Renal cortex interstitium (tissue), 11 donors: ENCODE results near the gene MACF1. TPM values are rescaled to one million over a fixed set of nuclear protein-coding genes. Genes with fewer than 3 reads are reported as not detected.
"Not testable (repeated sequence)": the region's sequence is repeated elsewhere in the genome, so short reads cannot be mapped to it uniquely, and the experiment has no call there.

ENCODE experiments used
- DNase-seq, 11 donors: peaks; one replicate each; pipeline ENCODE4 v3.0.0-alpha.2; 2013; ENCODE audit warnings: low read depth in 9 of 11, low spot score in 4 of 11; ENCODE audit errors: extremely low read depth in 1 of 11
- polyA plus RNA-seq, 3 donors: library from polyadenylated mRNA; unstranded; fragments of 120-200 nt; gene quantifications; one replicate each; pipeline ENCODE4 v1.2.1, GENCODE V29; 2013; ENCODE audit not compliant: insufficient read length in 3 of 3

Gene MACF1
- polyA plus RNA-seq, 3 donors: 252 to 274 (median 259) TPM

GRCh38 chr1:39508857-39509305 is 304.4 kb downstream of the MACF1 start:
- no peak for DNase-seq

- no peak for DNase-seq
Measured at GRCh38 chr1:39509360-39510009, 305.0 kb downstream of the MACF1 start.

- not testable (repeated sequence) for DNase-seq
Measured at GRCh38 chr1:39510570-39511186, 306.2 kb downstream of the MACF1 start.

GRCh38 chr1:39511477-39511876 is 307.0 kb downstream of the MACF1 start:
- DNase-seq: not testable (repeated sequence)

- DNase-seq: not testable (repeated sequence)
Measured at GRCh38 chr1:39512234-39512847, 307.8 kb downstream of the MACF1 start.

DNA sequence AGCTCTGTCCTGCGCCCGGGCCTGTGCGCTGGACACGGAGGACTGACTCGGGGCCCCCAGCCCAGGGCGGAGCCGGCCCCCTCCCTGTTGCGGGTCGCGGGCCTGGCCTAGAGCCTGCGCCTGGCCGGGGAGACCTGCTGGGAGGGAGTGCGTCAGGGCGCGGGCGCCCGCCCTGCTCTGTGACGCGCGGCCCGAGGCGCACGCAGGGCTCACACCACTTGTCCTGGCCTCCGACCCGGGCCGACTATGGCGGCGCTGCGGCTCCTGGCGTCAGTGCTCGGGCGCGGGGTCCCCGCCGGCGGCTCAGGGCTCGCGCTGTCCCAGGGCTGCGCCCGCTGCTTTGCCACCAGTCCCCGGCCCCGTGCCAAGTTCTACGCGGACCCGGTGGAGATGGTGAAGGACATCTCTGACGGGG is 310.2 kb downstream of the MACF1 start:
- DNase-seq: not testable (repeated sequence)

DNA sequence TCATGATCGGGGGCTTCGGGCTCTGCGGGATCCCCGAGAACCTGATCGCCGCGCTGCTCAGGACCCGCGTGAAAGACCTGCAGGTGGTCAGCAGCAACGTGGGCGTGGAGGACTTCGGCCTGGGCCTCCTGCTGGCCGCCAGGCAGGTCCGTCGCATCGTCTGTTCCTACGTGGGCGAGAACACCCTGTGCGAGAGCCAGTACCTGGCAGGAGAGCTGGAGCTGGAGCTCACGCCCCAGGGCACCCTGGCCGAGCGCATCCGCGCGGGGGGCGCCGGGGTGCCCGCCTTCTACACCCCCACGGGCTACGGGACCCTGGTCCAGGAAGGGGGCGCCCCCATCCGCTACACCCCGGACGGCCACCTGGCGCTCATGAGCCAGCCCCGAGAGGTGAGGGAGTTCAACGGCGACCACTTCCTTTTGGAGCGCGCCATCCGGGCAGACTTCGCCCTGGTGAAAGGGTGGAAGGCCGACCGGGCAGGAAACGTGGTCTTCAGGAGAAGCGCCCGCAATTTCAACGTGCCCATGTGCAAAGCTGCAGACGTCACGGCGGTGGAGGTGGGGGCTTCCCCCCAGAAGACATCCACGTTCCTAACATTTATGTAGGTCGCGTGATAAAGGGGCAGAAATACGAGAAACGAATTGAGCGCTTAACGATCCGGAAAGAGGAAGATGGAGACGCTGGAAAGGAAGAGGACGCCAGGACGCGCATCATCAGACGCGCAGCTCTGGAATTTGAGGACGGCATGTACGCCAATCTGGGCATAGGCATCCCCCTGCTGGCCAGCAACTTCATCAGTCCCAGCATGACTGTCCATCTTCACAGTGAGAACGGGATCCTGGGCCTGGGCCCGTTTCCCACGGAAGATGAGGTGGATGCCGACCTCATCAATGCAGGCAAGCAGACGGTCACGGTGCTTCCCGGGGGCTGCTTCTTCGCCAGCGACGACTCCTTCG is 310.9 kb downstream of the MACF1 start:
- DNase-seq: not testable (repeated sequence)

GRCh38 chr1:39516841-39517240 is 312.3 kb downstream of the MACF1 start:
- not testable (repeated sequence) for DNase-seq

- not testable (repeated sequence) for DNase-seq
Measured at GRCh38 chr1:39517936-39518335, 313.4 kb downstream of the MACF1 start.

- DNase-seq: not testable (repeated sequence)
Measured at GRCh38 chr1:39519376-39519775, 314.9 kb downstream of the MACF1 start.

DNA sequence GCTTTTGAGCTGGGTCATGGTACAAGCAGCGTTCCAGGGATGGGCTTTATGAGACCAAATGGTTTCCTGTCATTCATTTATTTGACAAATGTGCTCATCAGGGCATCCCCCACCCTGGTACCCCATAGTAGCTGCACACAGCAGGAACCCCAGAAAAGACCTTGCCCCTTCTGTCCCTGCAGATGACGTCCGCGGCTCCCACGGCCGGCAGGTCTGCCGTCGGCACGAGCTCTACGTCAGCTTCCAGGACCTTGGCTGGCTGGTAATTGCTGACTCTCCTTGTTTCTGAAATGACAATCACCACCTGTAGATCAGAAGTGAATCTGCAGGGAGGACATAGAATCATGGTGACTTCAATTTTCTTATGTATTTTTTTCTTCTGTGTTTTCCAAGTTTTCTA is 317.7 kb downstream of the MACF1 start:
- not testable (repeated sequence) for DNase-seq

- DNase-seq: no peak
Measured at GRCh38 chr1:39522661-39523567, 318.4 kb downstream of the MACF1 start.

DNA sequence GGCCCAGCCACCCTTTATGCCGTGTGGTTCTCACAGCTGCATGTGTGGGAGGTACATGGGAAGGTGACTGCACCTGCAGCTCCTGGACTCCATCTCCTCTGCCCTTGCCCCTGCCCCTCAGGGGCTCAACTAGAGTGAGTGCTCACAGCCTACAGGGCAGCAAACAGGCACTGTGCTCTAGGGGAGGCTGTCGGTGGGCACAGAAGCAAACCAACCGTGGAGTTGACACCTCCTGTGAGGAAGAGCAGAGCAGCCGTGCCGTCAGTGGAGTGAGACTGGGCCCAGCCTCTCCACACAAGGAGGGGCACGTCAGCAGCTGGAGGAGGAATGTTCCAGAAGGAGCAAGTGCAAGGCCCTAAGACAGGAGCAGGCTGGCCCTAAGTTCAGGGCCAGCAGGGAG is 319.7 kb downstream of the MACF1 start:
- no peak for DNase-seq

- no peak for DNase-seq
Measured at GRCh38 chr1:39524591-39525365, 320.3 kb downstream of the MACF1 start.

DNA sequence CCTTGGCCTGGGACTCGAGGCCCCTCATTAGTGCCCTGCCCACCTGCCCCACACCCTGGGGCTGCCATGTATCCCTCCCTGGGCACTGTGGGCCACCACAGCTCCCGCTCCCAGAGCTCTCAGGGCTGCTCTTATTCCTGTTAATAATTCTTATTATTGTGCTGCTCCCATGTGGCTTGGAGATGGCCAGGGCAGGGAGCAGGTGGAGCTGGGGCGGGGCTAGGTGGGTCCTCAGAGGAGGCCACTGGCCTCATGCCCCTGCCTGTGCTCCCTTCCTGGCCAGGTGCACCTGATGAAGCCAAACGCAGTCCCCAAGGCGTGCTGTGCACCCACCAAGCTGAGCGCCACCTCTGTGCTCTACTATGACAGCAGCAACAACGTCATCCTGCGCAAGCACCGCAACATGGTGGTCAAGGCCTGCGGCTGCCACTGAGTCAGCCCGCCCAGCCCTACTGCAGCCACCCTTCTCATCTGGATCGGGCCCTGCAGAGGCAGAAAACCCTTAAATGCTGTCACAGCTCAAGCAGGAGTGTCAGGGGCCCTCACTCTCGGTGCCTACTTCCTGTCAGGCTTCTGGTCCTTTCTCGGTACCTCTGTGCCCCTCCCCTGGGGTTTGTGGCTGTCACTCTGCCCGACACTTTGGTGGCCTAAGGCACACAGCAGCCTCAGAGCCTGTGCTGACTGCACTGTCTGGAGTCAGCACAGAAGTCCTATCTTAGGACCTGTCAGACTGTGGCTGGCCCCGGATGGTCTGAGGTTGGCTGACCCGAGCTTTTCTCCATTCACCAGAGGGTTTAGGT is 321.1 kb downstream of the MACF1 start:
- no peak for DNase-seq

DNA sequence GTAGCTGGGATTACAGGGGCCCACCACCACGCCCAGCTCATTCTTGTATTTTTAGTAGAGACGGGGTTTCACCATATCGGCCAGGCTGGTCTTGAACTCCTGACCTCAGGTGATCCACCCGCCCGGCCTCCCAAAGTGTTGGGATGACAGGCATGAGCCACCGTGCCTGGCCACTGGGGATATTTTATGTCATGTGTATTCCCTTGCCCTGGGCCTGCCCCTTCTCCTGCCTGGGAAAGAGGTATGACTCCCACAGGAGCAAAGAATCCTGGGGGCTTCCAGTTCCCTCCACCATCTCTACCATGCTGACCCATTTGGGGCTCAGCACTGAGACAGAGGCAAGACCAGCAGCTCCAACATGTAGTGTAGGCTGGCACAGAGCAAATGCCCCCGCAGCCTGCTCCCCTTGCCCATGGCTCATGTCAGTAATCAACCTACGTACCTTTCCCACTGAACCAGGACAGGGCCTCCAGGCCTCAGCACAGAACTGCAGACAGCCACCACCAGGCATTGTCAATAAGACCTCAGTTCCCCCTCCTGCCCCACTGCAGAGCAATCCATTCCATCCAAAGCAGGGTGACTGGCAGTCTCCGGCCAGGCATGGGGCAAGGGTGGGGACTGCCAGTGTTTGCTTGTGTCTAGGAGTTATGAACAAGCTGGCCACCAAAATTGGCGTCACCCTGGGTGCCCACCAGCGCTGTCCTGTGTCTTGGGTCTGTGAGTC is 322.1 kb downstream of the MACF1 start:
- no peak for DNase-seq
